Thoracic aorta (tissue), 2 donors: ENCODE measurements around the gene CDH18. TPM values are rescaled to one million over a fixed set of nuclear protein-coding genes. Genes with fewer than 3 reads are reported as not detected.

ENCODE experiments used
- ATAC-seq: fragments of 150-250 bp; one replicate; pipeline ENCODE4 v1.8.0; 2017; ENCODE audit warnings: low read depth; ENCODE audit not compliant: insufficient number of reproducible peaks, low FRiP score
- DNase-seq: peaks from one replicate; pipeline ENCODE4 v3.0.0-alpha.2; 2020; ENCODE audit warnings: low spot score
- H3K27ac ChIP-seq, 2 donors: fragments of 200-600 bp; sonication (generic); 1 replicate in 1 of 2; 2 replicates in 1 of 2; pipeline ENCODE4 v1.5.1; 2016; ENCODE audit warnings: mild to moderate bottlenecking in 2 of 2, moderate library complexity in 2 of 2
- H3K27me3 ChIP-seq: fragments of 200-600 bp; sonication (generic); replicated peaks from 2 replicates; pipeline ENCODE4 v1.6.0; 2016; ENCODE audit warnings: mild to moderate bottlenecking; ENCODE audit not compliant: insufficient read depth
- H3K36me3 ChIP-seq: fragments of 200-600 bp; sonication (generic); one replicate; pipeline ENCODE4 v1.5.1; 2016
- H3K4me1 ChIP-seq, 2 donors: fragments of 200-600 bp; sonication (generic); 1 replicate in 1 of 2; 2 replicates in 1 of 2; pipeline versions ENCODE4 v1.5.1 to v1.6.0; 2016; ENCODE audit warnings: low read depth in 2 of 2, mild to moderate bottlenecking in 1 of 2; ENCODE audit not compliant: control insufficient read depth in 1 of 2
- H3K4me3 ChIP-seq: fragments of 200-600 bp; sonication (generic); 2 replicates; pipeline ENCODE4 v1.5.1; 2016; ENCODE audit warnings: mild to moderate bottlenecking
- H3K9me3 ChIP-seq: fragments of 200-600 bp; sonication (generic); 2 replicates; pipeline ENCODE4 v1.5.1; 2016
- CTCF ChIP-seq: fragments of 200-600 bp; sonication (generic); IDR thresholded peaks from one replicate; pipeline ENCODE4 v1.5.1; 2019; ENCODE audit warnings: antibody characterized with exemption
- total RNA-seq, 2 donors: library from RNA; depleted of rRNA; stranded (reverse); fragments of >200 nt; gene quantifications; one replicate each; pipeline versions ENCODE4 v1.1.0 to v1.2.3, GENCODE V29; 2016

Gene CDH18
- total RNA-seq, 2 donors from 2014 or later, result not detected

- no peaks in the 10 kb centered on the region for H3K9me3 ChIP-seq
- no peaks in the 10 kb centered on the region for H3K27me3 ChIP-seq
- DNase-seq (no peak), ATAC-seq (no peak)
- H3K36me3 ChIP-seq, result no peaks in the 10 kb centered on the region
- no peak overlapping the region for H3K27ac ChIP-seq
- H3K4me1 ChIP-seq, result no peaks in the 10 kb centered on the region
- H3K4me3 ChIP-seq, result no peak overlapping the region
- TF ChIP-seq CTCF, result no peak
Observed at GRCh38 chr5:19977099-19977498, 10.9 kb downstream of the CDH18 start.

GRCh38 chr5:19975795-19976194 lies 12.2 kb downstream of the CDH18 start:
- no peak for TF ChIP-seq CTCF
- Histone ChIP-seq H3K27me3 (no peaks in the 10 kb centered on the region), H3K4me3 (no peak overlapping the region), H3K9me3 (no peaks in the 10 kb centered on the region), H3K4me1 (no peaks in the 10 kb centered on the region), H3K36me3 (no peaks in the 10 kb centered on the region), H3K27ac (no peak overlapping the region)
- no peak for DNase-seq
- ATAC-seq, result no peak

GRCh38 chr5:19960451-19960850 lies 27.5 kb downstream of the CDH18 start:
- H3K9me3 ChIP-seq, result no peaks in the 10 kb centered on the region
- H3K27me3 ChIP-seq, result no peaks in the 10 kb centered on the region
- no peak overlapping the region for H3K27ac ChIP-seq
- ATAC-seq (no peak), DNase-seq (no peak)
- no peaks in the 10 kb centered on the region for H3K4me1 ChIP-seq
- no peak overlapping the region for H3K4me3 ChIP-seq
- no peak for TF ChIP-seq CTCF
- H3K36me3 ChIP-seq, result no peaks in the 10 kb centered on the region

- ATAC-seq, result no peak
- Histone ChIP-seq H3K9me3 (no peaks in the 10 kb centered on the region), H3K36me3 (no peaks in the 10 kb centered on the region), H3K27ac (no peak overlapping the region), H3K27me3 (no peaks in the 10 kb centered on the region), H3K4me3 (no peak overlapping the region), H3K4me1 (no peaks in the 10 kb centered on the region)
- TF ChIP-seq CTCF, result no peak
- DNase-seq, result no peak
Observed at GRCh38 chr5:19959830-19960384, 28.1 kb downstream of the CDH18 start.

GRCh38 chr5:19950897-19951296 lies 37.1 kb downstream of the CDH18 start:
- DNase-seq, result no peak
- Histone ChIP-seq H3K27me3 (no peaks in the 10 kb centered on the region), H3K36me3 (no peaks in the 10 kb centered on the region), H3K27ac (no peak overlapping the region), H3K4me1 (no peaks in the 10 kb centered on the region), H3K4me3 (no peak overlapping the region), H3K9me3 (no peaks in the 10 kb centered on the region)
- no peak for TF ChIP-seq CTCF
- ATAC-seq, result no peak
